Activated CD4-positive, alpha-beta T cell treated with anti-CD3 and anti-CD28 coated beads, Interleukin-10, Interleukin-2, amounts not matched to agents 100 ng/mL and 50 ng/mL, durations not matched to agents 16 hours and 8 hours (primary cell): ENCODE measurements around the gene MAPKAP1.
"Not testable (repeated sequence)": the region's sequence is repeated elsewhere in the genome, so short reads cannot be mapped to it uniquely, and the experiment has no call there.

Experiments
- DNase-seq: peaks from one replicate; pipeline ENCODE4 v3.0.0-alpha.2; 2020

The MAPKAP1 gene

DNA sequence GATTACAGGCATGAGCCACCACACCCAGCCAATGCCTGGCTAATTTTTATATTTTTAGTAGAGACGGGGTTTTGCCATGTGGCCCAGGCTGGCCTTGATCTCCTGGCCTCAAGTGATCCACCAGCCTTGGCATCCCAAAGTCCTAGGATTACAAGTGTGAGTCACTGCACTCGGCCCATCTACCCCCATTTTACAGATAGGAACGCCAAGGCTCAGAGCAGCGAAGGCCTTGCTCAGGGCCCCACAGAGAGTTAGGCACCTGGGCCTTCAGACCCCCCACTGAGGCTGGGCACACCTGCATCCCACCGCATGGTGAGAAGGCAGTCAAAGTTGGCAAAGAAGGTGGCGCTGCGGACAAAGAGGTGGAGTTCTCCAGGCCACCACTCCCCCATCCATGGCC lies 302.3 kb downstream of the MAPKAP1 start:
- DNase-seq: no peak

- no peak for DNase-seq
Observed at GRCh38 chr9:125400725-125401716, 306.0 kb downstream of the MAPKAP1 start.

DNA sequence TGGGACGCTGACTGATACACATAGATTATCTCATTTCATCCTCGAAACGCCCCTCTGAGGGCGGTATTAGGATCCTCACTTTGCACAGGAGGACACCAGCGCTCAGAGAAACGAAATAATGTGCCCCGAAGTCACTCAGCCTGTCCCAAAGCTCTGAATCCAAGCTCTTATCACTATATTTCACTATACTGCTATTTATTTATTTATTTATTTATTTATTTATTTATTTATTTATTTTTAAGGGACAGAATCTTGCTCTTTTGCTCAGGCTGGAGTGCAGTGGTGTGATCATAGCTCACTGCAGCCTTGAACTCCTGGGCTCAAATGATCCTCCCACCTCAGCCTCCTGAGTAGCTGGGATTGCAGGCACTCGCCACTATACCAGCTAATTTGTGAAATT lies 306.8 kb downstream of the MAPKAP1 start:
- not testable (repeated sequence) for DNase-seq

DNA sequence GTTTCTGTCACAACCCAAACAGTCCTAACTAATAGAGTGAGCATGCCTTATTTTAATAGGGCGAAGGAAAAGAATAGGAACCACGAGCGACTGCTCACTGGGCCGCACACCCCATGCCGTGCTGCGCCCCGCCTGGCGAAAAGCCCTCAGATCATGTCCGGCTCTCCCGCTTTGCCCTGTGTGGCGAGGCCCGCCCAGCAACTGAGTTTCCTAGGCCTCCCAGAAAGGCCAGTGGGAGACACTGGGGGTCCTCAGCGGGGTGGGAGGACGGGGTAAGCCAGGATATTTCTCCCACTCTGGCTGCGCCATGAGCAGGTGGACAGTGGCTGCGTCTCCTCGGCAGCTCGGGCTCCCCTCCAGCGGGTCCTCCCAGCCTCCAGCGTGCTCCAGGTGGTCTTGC lies 307.3 kb downstream of the MAPKAP1 start:
- DNase-seq: no peak

- DNase-seq: no peak
Observed at GRCh38 chr9:125399165-125399564, 307.8 kb downstream of the MAPKAP1 start.

DNA sequence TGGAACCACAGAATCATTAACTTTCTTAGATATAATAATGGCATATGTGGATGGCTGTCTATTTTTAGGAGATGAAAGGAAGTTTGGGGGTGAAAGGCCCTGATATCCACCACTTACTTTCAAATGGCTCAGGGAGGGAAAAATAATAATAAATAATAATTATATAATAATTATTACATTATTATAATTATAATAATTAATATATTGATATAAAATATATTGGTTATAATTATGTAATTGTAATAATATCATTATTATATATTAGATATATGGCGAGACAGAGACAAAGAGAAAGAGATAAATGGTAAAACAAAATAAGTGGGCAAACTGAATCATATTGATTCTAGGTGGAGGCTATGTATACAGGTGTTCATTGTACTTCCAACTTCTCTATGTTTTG lies 308.8 kb downstream of the MAPKAP1 start:
- no peak for DNase-seq

GRCh38 chr9:125397736-125398135 lies 309.3 kb downstream of the MAPKAP1 start:
- DNase-seq: no peak

DNA sequence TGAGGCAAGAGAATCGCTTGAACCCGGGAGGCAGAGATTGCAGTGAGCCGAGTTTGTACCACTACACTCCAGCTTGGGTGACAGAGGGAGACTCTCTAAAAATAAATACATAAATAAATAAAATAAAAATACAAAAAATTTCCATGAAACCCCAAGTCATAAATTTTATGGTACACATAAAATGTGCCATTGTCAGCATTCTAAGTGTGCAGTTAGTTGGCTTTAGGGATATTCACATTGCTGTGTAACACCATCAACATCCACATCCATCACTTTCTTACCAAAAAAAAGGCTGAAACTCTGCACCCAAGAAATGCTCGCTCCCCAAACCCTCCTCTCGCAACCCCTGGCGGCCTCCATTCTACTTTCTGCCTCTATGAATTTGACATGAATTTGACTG lies 310.2 kb downstream of the MAPKAP1 start:
- no peak for DNase-seq

DNA sequence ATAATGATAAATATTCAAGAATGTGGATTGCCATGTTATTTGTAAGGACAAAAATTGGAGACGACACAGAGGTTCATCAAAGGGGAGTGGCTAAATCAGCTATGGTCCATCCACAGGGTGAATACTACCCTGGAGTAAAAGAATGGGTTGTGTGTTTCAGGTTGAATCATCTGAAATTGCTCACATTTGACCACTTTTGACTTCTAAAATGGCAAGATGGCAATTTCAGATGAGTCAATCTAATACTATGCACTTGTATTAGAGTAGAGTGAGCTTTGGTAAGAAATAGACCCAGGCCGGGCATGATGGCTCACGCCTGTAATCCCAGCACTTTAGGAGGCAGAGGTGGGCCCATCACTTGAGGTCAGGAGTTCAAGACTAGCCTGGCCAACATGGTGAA lies 313.6 kb downstream of the MAPKAP1 start:
- peak; percentile 48 for DNase-seq

DNA sequence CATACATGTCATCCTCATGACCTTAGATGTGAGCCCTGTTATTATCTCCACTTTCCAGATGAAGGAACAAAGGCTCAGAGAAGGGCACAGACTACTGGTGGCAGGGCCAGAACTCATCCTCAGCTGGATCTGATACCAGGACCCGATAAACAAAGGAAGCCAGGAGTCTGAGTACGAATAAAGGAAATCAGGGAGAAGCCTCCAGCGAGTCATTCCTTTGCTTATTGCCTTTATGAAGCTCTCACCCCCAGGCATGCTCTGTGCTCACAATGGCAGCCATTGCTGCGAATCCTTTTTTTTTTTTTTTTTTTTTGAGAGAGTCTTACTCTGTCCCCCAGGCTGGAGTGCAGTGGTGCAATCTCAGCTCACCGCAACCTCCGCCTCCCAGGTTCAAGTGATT lies 315.3 kb downstream of the MAPKAP1 start:
- no peak for DNase-seq

GRCh38 chr9:125388978-125389377 lies 318.0 kb downstream of the MAPKAP1 start:
- no peak for DNase-seq

DNA sequence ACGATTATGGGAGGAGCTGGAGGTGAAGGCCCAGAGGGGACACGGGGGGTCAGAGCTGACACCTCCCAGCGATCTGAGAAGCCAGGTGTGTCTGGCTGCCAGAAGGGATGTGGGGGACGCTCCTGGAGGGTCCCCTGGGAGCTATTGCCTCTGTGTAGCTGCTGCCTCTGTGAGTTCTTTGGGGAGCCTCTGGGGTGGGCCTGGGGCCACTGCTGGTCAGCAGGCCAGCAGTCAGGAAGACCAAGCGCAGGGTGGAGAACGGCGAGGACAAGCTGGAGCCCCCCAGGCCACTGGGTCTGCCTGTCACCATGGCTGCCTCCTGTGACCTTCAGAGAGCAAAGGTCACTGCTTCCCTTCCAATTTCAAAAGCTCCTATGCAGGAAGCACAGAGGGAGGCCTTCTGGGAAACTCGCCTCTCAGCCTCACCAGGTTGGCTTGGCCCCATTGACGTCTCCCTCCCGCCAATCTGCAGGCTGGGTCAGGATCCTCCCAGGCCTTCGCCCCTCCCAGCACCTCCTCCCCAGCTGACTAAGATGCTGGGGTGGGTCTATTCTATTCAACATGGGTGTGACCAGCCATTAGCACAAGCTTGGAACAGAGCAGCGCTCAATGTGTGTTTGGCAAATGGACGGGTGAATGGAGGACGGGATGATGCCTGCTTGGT lies 319.0 kb downstream of the MAPKAP1 start:
- no peak for DNase-seq
